ENCODE measurements around the gene ALG1. TPM values are rescaled to one million over a fixed set of nuclear protein-coding genes. Genes with fewer than 3 reads are reported as not detected.

Gene ALG1
- total and polyA plus RNA-seq, 2 experiments from 2014 or later = 20.2 to 36.4 TPM

- Mint-ChIP-seq H3K27me3 (ENCODE audit: insufficient read depth, low read depth, poor library complexity) (peaks cover 17% of the 10 kb centered on the region), H3K4me1 (peaks cover 18% of the 10 kb centered on the region), H3K9me3 (0 out of 3 replicates have a peak, but pooled peaks cover 3% of the 10 kb centered on the region), H3K36me3 (ENCODE audit: low read depth) (no peaks in the 10 kb centered on the region; the same call in 2 of the 3 replicates), H3K4me3 (no peak overlapping the region), H3K27ac (no peak overlapping the region)
- Histone ChIP-seq H3K27me3 (ENCODE audit: insufficient read depth) (no peaks in the 10 kb centered on the region), H2AFZ (no peak overlapping the region), H3K36me3 (ENCODE audit: insufficient read depth) (no peaks in the 10 kb centered on the region), H3K4me2 (no peak overlapping the region), H3K9me2 (ENCODE audit: insufficient read depth) (no peaks in the 10 kb centered on the region), H3K4me1 (ENCODE audit: insufficient read depth) (peaks cover 7% of the 10 kb centered on the region), H3F3A (replicated peaks; ENCODE audit: low read depth) (no peaks in the 10 kb centered on the region; the same call in 1 of the 2 replicates), H3K4me3 (no peak overlapping the region), H3K79me2 (replicated peaks; ENCODE audit: insufficient read depth) (peaks cover 20% of the 10 kb centered on the region), H4K20me1 (replicated peaks; ENCODE audit: insufficient read depth) (no peaks in the 10 kb centered on the region), H3K27ac (ENCODE audit: low read depth) (no peak overlapping the region)
- TF ChIP-seq, protein P1, sequence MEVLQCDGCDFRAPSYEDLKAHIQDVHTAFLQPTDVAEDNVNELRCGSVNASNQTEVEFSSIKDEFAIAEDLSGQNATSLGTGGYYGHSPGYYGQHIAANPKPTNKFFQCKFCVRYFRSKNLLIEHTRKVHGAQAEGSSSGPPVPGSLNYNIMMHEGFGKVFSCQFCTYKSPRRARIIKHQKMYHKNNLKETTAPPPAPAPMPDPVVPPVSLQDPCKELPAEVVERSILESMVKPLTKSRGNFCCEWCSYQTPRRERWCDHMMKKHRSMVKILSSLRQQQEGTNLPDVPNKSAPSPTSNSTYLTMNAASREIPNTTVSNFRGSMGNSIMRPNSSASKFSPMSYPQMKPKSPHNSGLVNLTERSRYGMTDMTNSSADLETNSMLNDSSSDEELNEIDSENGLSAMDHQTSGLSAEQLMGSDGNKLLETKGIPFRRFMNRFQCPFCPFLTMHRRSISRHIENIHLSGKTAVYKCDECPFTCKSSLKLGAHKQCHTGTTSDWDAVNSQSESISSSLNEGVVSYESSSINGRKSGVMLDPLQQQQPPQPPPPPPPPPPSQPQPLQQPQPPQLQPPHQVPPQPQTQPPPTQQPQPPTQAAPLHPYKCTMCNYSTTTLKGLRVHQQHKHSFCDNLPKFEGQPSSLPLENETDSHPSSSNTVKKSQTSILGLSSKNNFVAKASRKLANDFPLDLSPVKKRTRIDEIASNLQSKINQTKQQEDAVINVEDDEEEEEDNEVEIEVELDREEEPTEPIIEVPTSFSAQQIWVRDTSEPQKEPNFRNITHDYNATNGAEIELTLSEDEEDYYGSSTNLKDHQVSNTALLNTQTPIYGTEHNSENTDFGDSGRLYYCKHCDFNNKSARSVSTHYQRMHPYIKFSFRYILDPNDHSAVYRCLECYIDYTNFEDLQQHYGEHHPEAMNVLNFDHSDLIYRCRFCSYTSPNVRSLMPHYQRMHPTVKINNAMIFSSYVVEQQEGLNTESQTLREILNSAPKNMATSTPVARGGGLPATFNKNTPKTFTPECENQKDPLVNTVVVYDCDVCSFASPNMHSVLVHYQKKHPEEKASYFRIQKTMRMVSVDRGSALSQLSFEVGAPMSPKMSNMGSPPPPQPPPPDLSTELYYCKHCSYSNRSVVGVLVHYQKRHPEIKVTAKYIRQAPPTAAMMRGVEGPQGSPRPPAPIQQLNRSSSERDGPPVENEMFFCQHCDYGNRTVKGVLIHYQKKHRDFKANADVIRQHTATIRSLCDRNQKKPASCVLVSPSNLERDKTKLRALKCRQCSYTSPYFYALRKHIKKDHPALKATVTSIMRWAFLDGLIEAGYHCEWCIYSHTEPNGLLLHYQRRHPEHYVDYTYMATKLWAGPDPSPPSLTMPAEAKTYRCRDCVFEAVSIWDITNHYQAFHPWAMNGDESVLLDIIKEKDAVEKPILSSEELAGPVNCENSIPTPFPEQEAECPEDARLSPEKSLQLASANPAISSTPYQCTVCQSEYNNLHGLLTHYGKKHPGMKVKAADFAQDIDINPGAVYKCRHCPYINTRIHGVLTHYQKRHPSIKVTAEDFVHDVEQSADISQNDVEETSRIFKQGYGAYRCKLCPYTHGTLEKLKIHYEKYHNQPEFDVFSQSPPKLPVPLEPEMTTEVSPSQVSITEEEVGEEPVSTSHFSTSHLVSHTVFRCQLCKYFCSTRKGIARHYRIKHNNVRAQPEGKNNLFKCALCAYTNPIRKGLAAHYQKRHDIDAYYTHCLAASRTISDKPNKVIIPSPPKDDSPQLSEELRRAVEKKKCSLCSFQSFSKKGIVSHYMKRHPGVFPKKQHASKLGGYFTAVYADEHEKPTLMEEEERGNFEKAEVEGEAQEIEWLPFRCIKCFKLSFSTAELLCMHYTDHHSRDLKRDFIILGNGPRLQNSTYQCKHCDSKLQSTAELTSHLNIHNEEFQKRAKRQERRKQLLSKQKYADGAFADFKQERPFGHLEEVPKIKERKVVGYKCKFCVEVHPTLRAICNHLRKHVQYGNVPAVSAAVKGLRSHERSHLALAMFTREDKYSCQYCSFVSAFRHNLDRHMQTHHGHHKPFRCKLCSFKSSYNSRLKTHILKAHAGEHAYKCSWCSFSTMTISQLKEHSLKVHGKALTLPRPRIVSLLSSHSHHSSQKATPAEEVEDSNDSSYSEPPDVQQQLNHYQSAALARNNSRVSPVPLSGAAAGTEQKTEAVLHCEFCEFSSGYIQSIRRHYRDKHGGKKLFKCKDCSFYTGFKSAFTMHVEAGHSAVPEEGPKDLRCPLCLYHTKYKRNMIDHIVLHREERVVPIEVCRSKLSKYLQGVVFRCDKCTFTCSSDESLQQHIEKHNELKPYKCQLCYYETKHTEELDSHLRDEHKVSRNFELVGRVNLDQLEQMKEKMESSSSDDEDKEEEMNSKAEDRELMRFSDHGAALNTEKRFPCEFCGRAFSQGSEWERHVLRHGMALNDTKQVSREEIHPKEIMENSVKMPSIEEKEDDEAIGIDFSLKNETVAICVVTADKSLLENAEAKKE (CRISPR knock-in tag; IDR thresholded peaks at IDR 0.05) = no peak
- TF ChIP-seq CTCF (conservative IDR thresholded peaks at IDR 0.05; ENCODE audit: low read depth in 2 of 2) (no peak), JUNB (IDR thresholded peaks at IDR 0.05; ENCODE audit: unreplicated experiment) (no peak), STAT1 (IDR thresholded peaks at IDR 0.05; ENCODE audit: unreplicated experiment) (no peak)
- TF ChIP-seq, protein P2, sequence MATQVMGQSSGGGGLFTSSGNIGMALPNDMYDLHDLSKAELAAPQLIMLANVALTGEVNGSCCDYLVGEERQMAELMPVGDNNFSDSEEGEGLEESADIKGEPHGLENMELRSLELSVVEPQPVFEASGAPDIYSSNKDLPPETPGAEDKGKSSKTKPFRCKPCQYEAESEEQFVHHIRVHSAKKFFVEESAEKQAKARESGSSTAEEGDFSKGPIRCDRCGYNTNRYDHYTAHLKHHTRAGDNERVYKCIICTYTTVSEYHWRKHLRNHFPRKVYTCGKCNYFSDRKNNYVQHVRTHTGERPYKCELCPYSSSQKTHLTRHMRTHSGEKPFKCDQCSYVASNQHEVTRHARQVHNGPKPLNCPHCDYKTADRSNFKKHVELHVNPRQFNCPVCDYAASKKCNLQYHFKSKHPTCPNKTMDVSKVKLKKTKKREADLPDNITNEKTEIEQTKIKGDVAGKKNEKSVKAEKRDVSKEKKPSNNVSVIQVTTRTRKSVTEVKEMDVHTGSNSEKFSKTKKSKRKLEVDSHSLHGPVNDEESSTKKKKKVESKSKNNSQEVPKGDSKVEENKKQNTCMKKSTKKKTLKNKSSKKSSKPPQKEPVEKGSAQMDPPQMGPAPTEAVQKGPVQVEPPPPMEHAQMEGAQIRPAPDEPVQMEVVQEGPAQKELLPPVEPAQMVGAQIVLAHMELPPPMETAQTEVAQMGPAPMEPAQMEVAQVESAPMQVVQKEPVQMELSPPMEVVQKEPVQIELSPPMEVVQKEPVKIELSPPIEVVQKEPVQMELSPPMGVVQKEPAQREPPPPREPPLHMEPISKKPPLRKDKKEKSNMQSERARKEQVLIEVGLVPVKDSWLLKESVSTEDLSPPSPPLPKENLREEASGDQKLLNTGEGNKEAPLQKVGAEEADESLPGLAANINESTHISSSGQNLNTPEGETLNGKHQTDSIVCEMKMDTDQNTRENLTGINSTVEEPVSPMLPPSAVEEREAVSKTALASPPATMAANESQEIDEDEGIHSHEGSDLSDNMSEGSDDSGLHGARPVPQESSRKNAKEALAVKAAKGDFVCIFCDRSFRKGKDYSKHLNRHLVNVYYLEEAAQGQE (IDR thresholded peaks at IDR 0.05; ENCODE audit: unreplicated experiment) = no peak
- DNase-seq (ENCODE audit: low spot score) (no peak), ATAC-seq (no peak)
Observed at GRCh38 chr16:5069048-5069447, 2.6 kb upstream of the ALG1 start.

All from GM23338 (cell line).